Endodermal cell (in vitro differentiated cells): ENCODE results near the gene TBC1D22B. TPM values are rescaled to one million over a fixed set of nuclear protein-coding genes. Genes with fewer than 3 reads are reported as not detected.

ENCODE experiments used
- DNase-seq: peaks from one replicate; pipeline ENCODE4 v3.0.0-alpha.2; 2017
- H3K27ac ChIP-seq: 2 replicates; pipeline ENCODE4 v1.5.1; 2013; ENCODE audit warnings: mild to moderate bottlenecking, low read depth, low read length, moderate library complexity
- H3K27me3 ChIP-seq: 2 replicates; pipeline ENCODE4 v1.6.1; 2013; ENCODE audit warnings: mild to moderate bottlenecking, low read length, moderate library complexity; ENCODE audit not compliant: insufficient read depth, control insufficient read depth, poor library complexity, severe bottlenecking
- H3K36me3 ChIP-seq: 2 replicates; pipeline ENCODE4 v1.7.0; 2013; ENCODE audit warnings: mild to moderate bottlenecking, low read length, moderate library complexity; ENCODE audit not compliant: control insufficient read depth, insufficient read depth
- H3K4me1 ChIP-seq: one replicate; pipeline ENCODE4 v1.7.0; 2013; ENCODE audit warnings: low read length; ENCODE audit not compliant: control insufficient read depth, insufficient read depth
- H3K4me3 ChIP-seq: 2 replicates; pipeline ENCODE4 v1.5.1; 2013; ENCODE audit warnings: mild to moderate bottlenecking, low read length, moderate library complexity
- H3K9ac ChIP-seq: 2 replicates; pipeline ENCODE4 v1.6.1; 2013; ENCODE audit warnings: mild to moderate bottlenecking, low read length, moderate library complexity; ENCODE audit not compliant: poor library complexity, severe bottlenecking; ENCODE audit errors: extremely low read depth
- H3K9me3 ChIP-seq: 2 replicates; pipeline ENCODE4 v1.6.1; 2013; ENCODE audit warnings: mild to moderate bottlenecking, low read length, moderate library complexity; ENCODE audit not compliant: control insufficient read depth
- H3K27ac Mint-ChIP-seq: 2 replicates; pipeline ENCODE4 v1.8.0; 2020; ENCODE audit warnings: mixed read lengths
- H3K27me3 Mint-ChIP-seq: 2 replicates; pipeline ENCODE4 v1.8.0; 2021; ENCODE audit warnings: mild to moderate bottlenecking, mixed read lengths; ENCODE audit not compliant: insufficient read depth
- H3K36me3 Mint-ChIP-seq: 2 replicates; pipeline ENCODE4 v1.8.0; 2020; ENCODE audit warnings: low read depth, mixed read lengths
- H3K4me1 Mint-ChIP-seq: 2 replicates; pipeline ENCODE4 v1.8.0; 2020; ENCODE audit warnings: mixed read lengths
- H3K4me3 Mint-ChIP-seq: 2 replicates; pipeline ENCODE4 v1.8.0; 2020; ENCODE audit warnings: mild to moderate bottlenecking, moderate library complexity, mixed read lengths
- H3K9me3 Mint-ChIP-seq: 2 replicates; pipeline ENCODE4 v1.8.0; 2020; ENCODE audit warnings: mild to moderate bottlenecking, mixed read lengths
- CTCF ChIP-seq: fragments of 200-600 bp; sonication (generic); conservative IDR thresholded peaks from 2 replicates; pipeline ENCODE4 v1.5.0; 2021; ENCODE audit warnings: antibody characterized with exemption, mild to moderate bottlenecking
- WGBS, 2 experiments: methylation state at CpG; one replicate each; pipeline versions ENCODE4 v1.1.5 to v1.1.7; 2013; ENCODE audit warnings: missing lambda C conversion rate in 2 of 2, mixed read lengths in 1 of 2; ENCODE audit not compliant: insufficient coverage in 1 of 2, insufficient read length in 1 of 2; 5-methylcytosine and 5-hydroxymethylcytosine counted together
- total RNA-seq, 2 donors: library from RNA; stranded (reverse); fragmentation: NEBNext Ultra II Directional in 1 of 2; extraction: Animal tissue kit (Norgen Biotek cat#: 25700) in 1 of 2; gene quantifications; 2 replicates in 1 of 2; 3 replicates in 1 of 2; pipeline ENCODE4 v1.2.1, GENCODE V29; 2021

The TBC1D22B gene
- total RNA-seq, 2 donors from 2014 or later = 13.8 to 20.1 TPM

- Mint-ChIP-seq H3K4me1 (peaks cover 5% of the 10 kb centered on the region), H3K9me3 (no peaks in the 10 kb centered on the region), H3K36me3 (peaks cover 30% of the 10 kb centered on the region), H3K27me3 (no peaks in the 10 kb centered on the region), H3K4me3 (no peak overlapping the region), H3K27ac (no peak overlapping the region)
- H3K4me3 ChIP-seq = no peak overlapping the region
- peaks cover 4% of the 10 kb centered on the region for H3K4me1 ChIP-seq
- H3K9ac ChIP-seq = no peak overlapping the region
- no peaks in the 10 kb centered on the region for H3K27me3 ChIP-seq
- no peak overlapping the region for H3K27ac ChIP-seq
- no peak for DNase-seq
- H3K36me3 ChIP-seq = peaks cover 56% of the 10 kb centered on the region
- no peak for TF ChIP-seq CTCF
- 100% methylated on average over 3 of the region's 4 CpGs; no CpG with 5 or more reads in 1 of the 2 experiments for WGBS, 2 experiments
- peaks cover 13% of the 10 kb centered on the region for H3K9me3 ChIP-seq
These were observed 42.4 kb downstream of the TBC1D22B start for GRCh38 chr6:37299990-37300389.

GRCh38 chr6:37302086-37302686 is 44.6 kb downstream of the TBC1D22B start:
- WGBS, 2 experiments = 96 to 100% methylated on average over 1 of the region's 1 CpG
- peaks cover 6% of the 10 kb centered on the region for H3K9me3 ChIP-seq
- H3K4me3 ChIP-seq = no peak overlapping the region
- peaks cover 52% of the 10 kb centered on the region for H3K36me3 ChIP-seq
- H3K27me3 ChIP-seq = no peaks in the 10 kb centered on the region
- Mint-ChIP-seq H3K27ac (no peak overlapping the region), H3K27me3 (no peaks in the 10 kb centered on the region), H3K4me1 (peaks cover 5% of the 10 kb centered on the region), H3K4me3 (no peak overlapping the region), H3K36me3 (peaks cover 30% of the 10 kb centered on the region), H3K9me3 (no peaks in the 10 kb centered on the region)
- no peak for DNase-seq
- no peak overlapping the region for H3K9ac ChIP-seq
- no peak overlapping the region for H3K27ac ChIP-seq
- H3K4me1 ChIP-seq = peaks cover 4% of the 10 kb centered on the region
- no peak for TF ChIP-seq CTCF

DNA sequence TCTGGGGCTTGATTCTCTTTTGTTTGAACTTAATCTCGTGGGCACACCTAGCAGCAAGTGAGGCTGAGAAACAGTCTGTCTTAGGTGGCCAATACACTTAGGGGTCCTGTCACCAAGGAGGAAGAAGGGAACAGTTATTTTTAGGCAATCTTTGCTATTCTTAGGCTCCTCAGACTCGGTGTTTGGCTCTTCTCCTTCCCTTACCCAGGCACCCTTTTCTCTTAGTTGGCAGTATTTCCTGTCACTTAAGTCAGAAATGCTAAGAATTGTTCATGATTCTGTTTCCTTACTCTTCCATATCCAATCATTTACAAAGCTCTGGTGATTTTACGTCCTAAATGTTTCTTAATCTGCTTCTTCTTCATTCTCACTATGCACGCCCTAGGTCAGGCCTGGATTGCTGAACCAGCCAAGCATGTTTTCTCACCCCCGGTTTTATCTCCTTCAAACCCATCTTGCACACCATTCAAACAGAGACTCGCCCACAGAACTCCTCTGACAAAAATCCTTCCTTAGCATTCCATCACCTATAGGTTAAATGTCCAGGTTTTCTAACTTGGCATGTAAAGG is 45.6 kb downstream of the TBC1D22B start:
- H3K36me3 ChIP-seq = peaks cover 46% of the 10 kb centered on the region

More for the DNA sequence above, 45.6 kb downstream of the TBC1D22B start:
- Mint-ChIP-seq H3K4me3 (no peak overlapping the region), H3K4me1 (peaks cover 7% of the 10 kb centered on the region), H3K9me3 (no peaks in the 10 kb centered on the region), H3K27ac (no peak overlapping the region), H3K36me3 (peaks cover 21% of the 10 kb centered on the region), H3K27me3 (no peaks in the 10 kb centered on the region)
- H3K27ac ChIP-seq = no peak overlapping the region
- no peak for TF ChIP-seq CTCF
- peaks cover 4% of the 10 kb centered on the region for H3K4me1 ChIP-seq
- H3K9ac ChIP-seq = no peak overlapping the region
- no peaks in the 10 kb centered on the region for H3K27me3 ChIP-seq
- no peaks in the 10 kb centered on the region for H3K9me3 ChIP-seq
- WGBS, 2 experiments = 85 to 90% methylated on average over 6 of the region's 6 CpGs
- no peak overlapping the region for H3K4me3 ChIP-seq
- no peak for DNase-seq
